ENCODE measurements around the gene MMAB.

The MMAB gene

DNA sequence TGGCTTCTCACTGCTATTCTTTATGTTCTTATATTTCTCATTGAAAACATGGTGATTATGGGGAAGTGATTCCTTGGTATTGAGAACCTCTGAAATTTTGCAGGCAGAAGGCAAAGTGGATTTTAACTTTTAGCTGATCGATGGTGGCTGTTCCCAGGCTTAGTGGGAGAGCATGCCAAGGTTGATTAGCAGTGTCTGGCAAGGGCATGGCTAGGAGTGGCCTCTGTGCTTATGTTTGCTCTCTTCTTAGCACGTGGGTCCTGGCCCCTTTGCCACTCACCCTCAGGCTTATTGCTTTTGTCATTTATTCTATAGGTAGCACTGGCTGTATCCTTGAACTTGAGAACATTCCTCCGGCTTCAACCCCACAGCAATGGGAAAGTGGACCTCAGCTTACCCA, 2.4 kb upstream of the MMAB start:
- TF ChIP-seq, protein P1, sequence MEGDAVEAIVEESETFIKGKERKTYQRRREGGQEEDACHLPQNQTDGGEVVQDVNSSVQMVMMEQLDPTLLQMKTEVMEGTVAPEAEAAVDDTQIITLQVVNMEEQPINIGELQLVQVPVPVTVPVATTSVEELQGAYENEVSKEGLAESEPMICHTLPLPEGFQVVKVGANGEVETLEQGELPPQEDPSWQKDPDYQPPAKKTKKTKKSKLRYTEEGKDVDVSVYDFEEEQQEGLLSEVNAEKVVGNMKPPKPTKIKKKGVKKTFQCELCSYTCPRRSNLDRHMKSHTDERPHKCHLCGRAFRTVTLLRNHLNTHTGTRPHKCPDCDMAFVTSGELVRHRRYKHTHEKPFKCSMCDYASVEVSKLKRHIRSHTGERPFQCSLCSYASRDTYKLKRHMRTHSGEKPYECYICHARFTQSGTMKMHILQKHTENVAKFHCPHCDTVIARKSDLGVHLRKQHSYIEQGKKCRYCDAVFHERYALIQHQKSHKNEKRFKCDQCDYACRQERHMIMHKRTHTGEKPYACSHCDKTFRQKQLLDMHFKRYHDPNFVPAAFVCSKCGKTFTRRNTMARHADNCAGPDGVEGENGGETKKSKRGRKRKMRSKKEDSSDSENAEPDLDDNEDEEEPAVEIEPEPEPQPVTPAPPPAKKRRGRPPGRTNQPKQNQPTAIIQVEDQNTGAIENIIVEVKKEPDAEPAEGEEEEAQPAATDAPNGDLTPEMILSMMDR (IDR thresholded peaks at IDR 0.05; ENCODE audit: control insufficient read depth, insufficient read depth, low read depth, low read length, missing control alignments): no peak

DNA sequence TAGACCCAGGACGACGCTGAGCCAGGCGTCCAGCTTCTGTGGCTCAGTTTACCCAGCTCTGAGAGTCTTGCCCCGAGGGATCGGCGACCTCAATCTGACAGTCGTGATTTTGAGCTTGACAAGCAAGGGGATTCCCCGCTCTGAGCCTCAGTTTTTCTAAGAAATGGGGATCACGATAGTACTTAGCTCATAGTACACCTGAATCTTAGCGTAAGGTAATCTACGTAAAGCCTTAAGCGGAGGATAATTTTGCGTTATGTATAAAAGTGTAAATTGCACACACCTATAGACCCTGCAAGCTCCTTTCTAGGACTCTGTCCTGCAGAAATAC, 575 bp upstream of the MMAB start:
- TF ChIP-seq, protein P1 (IDR thresholded peaks at IDR 0.05; ENCODE audit: control insufficient read depth, insufficient read depth, low read depth, low read length, missing control alignments): no peak
- peak overlapping the region; percentile 51 for H3K4me3 ChIP-seq (ENCODE audit: control insufficient read depth, low read depth, low read length)
- no peak for DNase-seq (ENCODE audit: low read depth)

More for the DNA sequence above, 2.4 kb upstream of the MMAB start:
- DNase-seq (ENCODE audit: low read depth): no peak
- no peak overlapping the region for H3K4me3 ChIP-seq (ENCODE audit: control insufficient read depth, low read depth, low read length)

DNA sequence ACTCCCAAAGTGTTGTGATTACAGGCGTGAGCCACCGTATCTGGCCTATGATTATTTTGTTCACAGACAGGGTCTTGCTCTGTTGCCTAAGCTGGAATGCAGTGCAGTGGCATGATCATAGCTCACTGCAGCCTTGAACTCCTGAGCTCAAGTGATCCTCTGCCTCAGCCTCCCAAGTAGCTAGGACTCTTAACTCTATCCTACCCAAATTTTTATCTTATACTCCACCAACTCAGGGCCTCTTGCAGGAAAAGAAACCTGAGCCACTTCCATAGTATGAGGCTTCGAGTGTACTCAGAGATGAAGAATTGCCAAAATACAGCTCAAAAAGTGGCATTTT, 828 bp downstream of the MMAB start:
- peak overlapping the region; percentile 51; the same call in 1 of the 2 replicates for H3K4me3 ChIP-seq (ENCODE audit: control insufficient read depth, low read depth, low read length)
- TF ChIP-seq, protein P1 (IDR thresholded peaks at IDR 0.05; ENCODE audit: control insufficient read depth, insufficient read depth, low read depth, low read length, missing control alignments): no peak
- no peak for DNase-seq (ENCODE audit: low read depth)

DNA sequence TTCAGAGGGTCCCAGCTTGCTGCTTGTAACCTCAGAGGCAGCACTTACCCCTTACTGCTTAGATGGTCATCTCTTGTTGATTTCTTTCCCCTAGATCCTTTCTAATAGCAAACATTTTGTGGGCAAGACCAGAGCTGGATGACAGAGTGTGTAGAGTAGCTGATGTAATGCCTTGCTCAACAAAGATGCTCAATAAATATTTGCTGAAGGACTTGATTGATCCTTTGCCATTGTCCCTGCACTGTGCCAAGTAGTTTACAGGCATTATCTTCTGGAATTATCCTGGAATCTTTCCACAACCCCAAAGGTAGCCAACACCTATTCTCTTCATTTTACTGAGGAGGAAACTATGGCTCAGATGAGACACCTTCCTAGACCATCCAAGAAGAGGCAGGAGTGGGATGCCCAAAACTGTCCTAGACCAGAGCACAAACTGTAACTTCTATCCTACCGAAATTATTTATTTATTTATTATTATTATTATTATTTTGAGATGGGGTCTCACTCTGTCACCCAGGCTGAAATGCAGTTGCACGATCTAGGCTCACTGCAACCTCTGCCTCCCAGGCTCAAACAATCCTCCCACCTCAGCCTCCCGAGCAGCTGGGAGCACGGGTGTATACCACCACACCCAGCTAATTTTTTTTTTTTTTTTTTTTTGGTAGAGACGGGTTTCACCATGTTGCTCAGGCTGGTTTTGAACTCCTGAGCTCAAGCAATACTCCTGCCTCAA, 1.4 kb downstream of the MMAB start:
- H3K4me3 ChIP-seq (ENCODE audit: control insufficient read depth, low read depth, low read length): no peak overlapping the region
- no peak for DNase-seq (ENCODE audit: low read depth)

DNA sequence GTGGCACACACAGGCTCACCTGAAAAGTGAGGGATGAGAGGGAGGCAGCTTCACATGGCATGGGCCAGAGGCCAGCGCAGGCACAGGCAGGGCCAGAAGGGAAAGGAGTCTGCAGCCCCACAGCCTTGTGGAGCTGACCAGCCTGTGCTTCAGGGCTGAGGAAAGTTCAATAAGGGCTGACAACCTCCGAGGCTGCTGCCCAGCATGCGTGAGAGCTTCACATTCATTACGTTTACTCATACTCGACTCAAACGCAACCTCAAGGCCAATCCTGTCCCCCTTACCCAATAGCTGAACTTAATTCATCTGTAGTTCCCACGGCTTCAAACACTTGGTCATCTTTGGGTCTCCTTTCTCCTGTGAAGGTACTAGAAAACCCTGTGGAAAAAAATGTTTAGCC, 4.8 kb downstream of the MMAB start:
- DNase-seq (ENCODE audit: low read depth): no peak
- H3K4me3 ChIP-seq (ENCODE audit: control insufficient read depth, low read depth, low read length): no peak overlapping the region
- TF ChIP-seq, protein P1 (IDR thresholded peaks at IDR 0.05; ENCODE audit: control insufficient read depth, insufficient read depth, low read depth, low read length, missing control alignments): no peak

More for the DNA sequence above, 1.4 kb downstream of the MMAB start:
- TF ChIP-seq, protein P1 (IDR thresholded peaks at IDR 0.05; ENCODE audit: control insufficient read depth, insufficient read depth, low read depth, low read length, missing control alignments): no peak

DNA sequence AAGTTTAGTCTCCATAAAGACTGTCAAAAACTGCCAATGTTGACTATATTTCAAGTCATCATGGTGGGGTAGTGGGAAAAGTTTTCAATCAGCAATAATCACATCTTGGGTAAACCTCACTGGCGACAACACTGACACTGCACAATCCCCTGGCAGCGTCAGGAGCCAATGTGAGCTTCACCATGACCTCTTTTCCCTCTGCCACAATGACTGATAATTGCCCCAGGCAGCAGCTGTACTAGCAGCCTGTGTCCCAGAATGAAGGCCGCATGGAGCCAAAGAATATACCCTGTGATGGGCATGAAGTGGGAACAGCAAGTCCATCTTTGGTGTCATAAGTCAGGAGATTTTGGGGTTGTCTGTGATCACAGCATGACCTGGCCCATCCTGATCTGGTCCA, 5.3 kb downstream of the MMAB start:
- H3K4me3 ChIP-seq (ENCODE audit: control insufficient read depth, low read depth, low read length): no peak overlapping the region
- no peak for DNase-seq (ENCODE audit: low read depth)
- TF ChIP-seq, protein P1 (IDR thresholded peaks at IDR 0.05; ENCODE audit: control insufficient read depth, insufficient read depth, low read depth, low read length, missing control alignments): no peak
